Measurements from ENCODE around the gene CPN2. TPM values are rescaled to one million over a fixed set of nuclear protein-coding genes. Genes with fewer than 3 reads are reported as not detected.

Gene CPN2
- total and polyA plus RNA-seq, 2 of the 8 experiments (the other 6 are each of a cell fraction or from before 2014, with no cell fraction given): 0.03 TPM; not detected in 1

GRCh38 chr3:194367992-194368841, 17.1 kb upstream of the CPN2 start (continued):
- no peak for TF ChIP-seq JUND (IDR thresholded peaks at IDR 0.05; ENCODE audit: low read length)
- no peak for TF ChIP-seq BACH1 (IDR thresholded peaks at IDR 0.05; ENCODE audit: low read length)
- TF ChIP-seq SUZ12 (IDR thresholded peaks at IDR 0.05; ENCODE audit: low read length): no peak
- TF ChIP-seq ASH2L (IDR thresholded peaks at IDR 0.05; ENCODE audit: low read length): no peak
- TF ChIP-seq EP300 (IDR thresholded peaks at IDR 0.05; ENCODE audit: borderline replicate concordance in 1 of 2, low read depth in 2 of 2, low read length in 2 of 2): no peak
- TF ChIP-seq TEAD4 (IDR thresholded peaks at IDR 0.05; ENCODE audit: low read depth, low read length): no peak
- no peak for TF ChIP-seq TBP (IDR thresholded peaks at IDR 0.05; ENCODE audit: low read depth, low read length)
- no peak for TF ChIP-seq MAFK (IDR thresholded peaks at IDR 0.05; ENCODE audit: low read depth, low read length)

Measured in H1 (cell line).